A549 treated with DMSO at 1 μM for 4 hours (cell line): Measurements from ENCODE around the gene NCBP2L. TPM values are rescaled to one million over a fixed set of nuclear protein-coding genes. Genes with fewer than 3 reads are reported as not detected.

Source experiments
- total RNA-seq: library from RNA; stranded (reverse); fragments of 200-300 nt; extraction: Qiagen RNA extraction; gene quantifications from 5 replicates; pipeline ENCODE4 v1.2.3, GENCODE V29; 2022; ENCODE audit warnings: low read depth

NCBP2L gene
- total RNA-seq, result not detected in 5 replicates

GRCh38 chrX:107777536-107777832 lies at the start of gene NCBP2L:
Gene NCBP2L (plus strand): TSS chrX:107777733. CDS start chrX:107794221, 16,488 bp downstream.

GRCh38 chrX:107775734-107776511 lies 1.6 kb upstream of the NCBP2L start, which contains the start of gene TSC22D3:
Gene TSC22D3 (minus strand): TSS chrX:107775787. CDS start chrX:107775419, 368 bp downstream.

GRCh38 chrX:107825698-107826237 lies 48.2 kb downstream of the NCBP2L start, which contains the start of gene MID2:
Gene MID2 (plus strand): TSS chrX:107825866. CDS start chrX:107826427, 561 bp downstream.

Other genes with a start within 250 kb of the NCBP2L start
- gene PRPS1, start 149.2 kb upstream of the NCBP2L start, total RNA-seq, result 100 to 115 TPM (median 105 TPM) in 5 replicates
- 18.7 to 23.3 TPM (median 21.3 TPM) in 5 replicates for gene TSC22D3, start 1.9 kb upstream of the NCBP2L start, total RNA-seq
- 6.5 to 8.3 TPM (median 7.8 TPM) in 5 replicates for gene MID2, start 48.1 kb downstream of the NCBP2L start, total RNA-seq
- gene TEX13B, start 204.6 kb downstream of the NCBP2L start, total RNA-seq, result not detected in 5 replicates